GM23248 (cell line): ENCODE data around the gene YBX3. TPM values are rescaled to one million over a fixed set of nuclear protein-coding genes. Genes with fewer than 3 reads are reported as not detected.

ENCODE experiments used
- DNase-seq: peaks from one replicate; pipeline ENCODE4 v3.0.0-alpha.2; 2015
- H2AFZ ChIP-seq: fragments of 200-600 bp; sonication (generic); 2 replicates; pipeline ENCODE4 v1.6.1; 2016; ENCODE audit warnings: antibody characterized with exemption
- H3F3A ChIP-seq: fragments of 200-600 bp; sonication (generic); 2 replicates; pipeline ENCODE4 v1.6.1; 2016; ENCODE audit warnings: mild to moderate bottlenecking, antibody characterized with exemption, mixed run types; ENCODE audit not compliant: insufficient read depth
- H3K27ac ChIP-seq: fragments of 200-600 bp; sonication (generic); 2 replicates; pipeline ENCODE4 v1.5.1; 2016; ENCODE audit warnings: mild to moderate bottlenecking
- H3K27me3 ChIP-seq: fragments of 200-600 bp; sonication (generic); replicated peaks from 2 replicates; pipeline ENCODE4 v1.6.1; 2016; ENCODE audit warnings: mild to moderate bottlenecking; ENCODE audit not compliant: insufficient read depth
- H3K36me3 ChIP-seq: fragments of 200-600 bp; sonication (generic); 2 replicates; pipeline ENCODE4 v1.6.1; 2016; ENCODE audit warnings: low read depth, mild to moderate bottlenecking
- H3K4me1 ChIP-seq: fragments of 200-600 bp; sonication (generic); 2 replicates; pipeline ENCODE4 v1.6.1; 2016; ENCODE audit warnings: mild to moderate bottlenecking; ENCODE audit not compliant: insufficient read depth
- H3K4me2 ChIP-seq: fragments of 200-600 bp; sonication (generic); one replicate; pipeline ENCODE4 v1.6.1; 2016; ENCODE audit warnings: mild to moderate bottlenecking; ENCODE audit not compliant: unreplicated experiment
- H3K4me3 ChIP-seq: fragments of 200-600 bp; sonication (generic); 2 replicates; pipeline ENCODE4 v1.5.1; 2016; ENCODE audit warnings: mild to moderate bottlenecking
- H3K79me2 ChIP-seq: fragments of 200-600 bp; sonication (generic); 2 replicates; pipeline ENCODE4 v1.6.1; 2016; ENCODE audit warnings: mild to moderate bottlenecking; ENCODE audit not compliant: insufficient read depth
- H3K9ac ChIP-seq: fragments of 200-600 bp; sonication (generic); 2 replicates; pipeline ENCODE4 v1.6.1; 2016; ENCODE audit warnings: mild to moderate bottlenecking
- H3K9me2 ChIP-seq: fragments of 200-600 bp; sonication (generic); 2 replicates; pipeline ENCODE4 v1.6.1; 2016; ENCODE audit warnings: mixed run types, mild to moderate bottlenecking, moderate library complexity; ENCODE audit not compliant: insufficient read depth
- H3K9me3 ChIP-seq: fragments of 200-600 bp; sonication (generic); one replicate; pipeline ENCODE4 v1.6.1; 2017; ENCODE audit warnings: low read depth
- H4K20me1 ChIP-seq: fragments of 200-600 bp; sonication (generic); 2 replicates; pipeline ENCODE4 v1.6.0; 2016; ENCODE audit not compliant: insufficient read depth
- EZH2 ChIP-seq: fragments of 200-600 bp; sonication (generic); IDR thresholded peaks from 2 replicates; pipeline ENCODE4 v1.6.1; 2018; ENCODE audit warnings: antibody characterized with exemption, mild to moderate bottlenecking; ENCODE audit not compliant: insufficient read depth, poor library complexity, severe bottlenecking
- EZH2phosphoT487 ChIP-seq: fragments of 200-600 bp; sonication (generic); IDR thresholded peaks from 2 replicates; pipeline ENCODE4 v1.6.1; 2018; ENCODE audit warnings: antibody characterized with exemption, moderate library complexity, mild to moderate bottlenecking, low read depth; ENCODE audit not compliant: insufficient read depth
- WGBS, 2 experiments: methylation state at CpG; one replicate each; pipeline ENCODE4 v1.1.6; 2015 to 2017; ENCODE audit warnings: low lambda C conversion rate in 2 of 2, low coverage in 1 of 2; ENCODE audit errors: missing lambda C conversion rate in 2 of 2; 5-methylcytosine and 5-hydroxymethylcytosine counted together
- in situ Hi-C: fragments of 300-500 bp; cut with MboI; formaldehyde crosslinking; loops from 2 replicates; pipeline ENCODE4 v1.15.0; 2020
- polyA plus RNA-seq: library from polyadenylated mRNA; unstranded; fragments of >200 nt; fragmentation: Nextera tagmentation; extraction: Ambion mirVana; gene quantifications from 2 replicates; pipeline ENCODE4 v1.2.1, GENCODE V29; 2016
- total RNA-seq: library from RNA; depleted of rRNA; stranded (reverse); fragments of >200 nt; shearing (Covaris generic); gene quantifications from 2 replicates; pipeline ENCODE4 v1.2.3, GENCODE V29; 2014

The YBX3 gene
- total and polyA plus RNA-seq, 2 experiments from 2014 or later: 108 to 215 TPM

GRCh38 chr12:10728091-10728490 lies 5.0 kb upstream of the YBX3 start:
- no peak overlapping the region for H3K9ac ChIP-seq
- H2AFZ ChIP-seq: no peak overlapping the region
- WGBS, 2 experiments: 24 to 26% methylated on average over 3 of the region's 3 CpGs
- no peaks in the 10 kb centered on the region for H3K9me3 ChIP-seq
- peaks cover 11% of the 10 kb centered on the region; the same call in 1 of the 2 replicates for H3K4me1 ChIP-seq
- H3K27me3 ChIP-seq: no peaks in the 10 kb centered on the region
- H3K36me3 ChIP-seq: no peaks in the 10 kb centered on the region
- H3K4me3 ChIP-seq: no peak overlapping the region
- TF ChIP-seq EZH2 (no peak), EZH2phosphoT487 (no peak)
- peaks cover 20% of the 10 kb centered on the region for H3K79me2 ChIP-seq
- H4K20me1 ChIP-seq: no peaks in the 10 kb centered on the region
- DNase-seq: no peak
- no peak overlapping the region for H3K4me2 ChIP-seq
- in situ Hi-C loops: no loop called here
- H3K9me2 ChIP-seq: no peaks in the 10 kb centered on the region
- no peak overlapping the region for H3K27ac ChIP-seq
- H3F3A ChIP-seq: 0 out of 2 replicates have a peak, but pooled peaks cover 6% of the 10 kb centered on the region

- no peak for DNase-seq
- Histone ChIP-seq H3K4me2 (no peak overlapping the region), H3K9ac (no peak overlapping the region), H3K4me1 (peaks cover 11% of the 10 kb centered on the region; the same call in 1 of the 2 replicates), H3K27me3 (no peaks in the 10 kb centered on the region), H2AFZ (no peak overlapping the region), H3K9me3 (no peaks in the 10 kb centered on the region), H3K4me3 (no peak overlapping the region), H3K79me2 (peaks cover 25% of the 10 kb centered on the region), H3K9me2 (no peaks in the 10 kb centered on the region), H3K36me3 (no peaks in the 10 kb centered on the region), H3K27ac (no peak overlapping the region), H3F3A (0 out of 2 replicates have a peak, but pooled peaks cover 6% of the 10 kb centered on the region), H4K20me1 (no peaks in the 10 kb centered on the region)
- in situ Hi-C loops: no loop called here
- no peak for TF ChIP-seq EZH2phosphoT487
- no peak for TF ChIP-seq EZH2
- WGBS, 2 experiments: 94 to 100% methylated on average over 1 of the region's 1 CpG
Observed at GRCh38 chr12:10726945-10727344, 3.8 kb upstream of the YBX3 start.

DNA sequence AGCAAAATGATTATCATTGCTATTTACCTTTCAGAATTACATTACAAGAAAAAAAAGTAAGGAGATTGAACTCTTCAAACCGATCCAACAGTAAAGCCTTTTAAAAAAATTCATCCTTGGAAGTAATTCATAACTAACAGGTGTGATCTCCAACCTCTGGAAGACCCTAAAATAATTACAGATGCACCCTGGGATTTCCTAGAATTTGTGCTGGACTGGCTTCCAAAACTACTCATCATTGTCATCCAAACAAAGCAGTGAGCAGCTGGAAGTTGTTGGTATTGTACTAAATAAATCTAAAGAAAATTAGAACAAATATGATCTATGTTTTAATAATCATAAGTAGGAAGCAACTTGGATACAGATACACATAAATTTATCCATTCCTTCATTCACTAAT lies 1.9 kb upstream of the YBX3 start:
- no peak overlapping the region for H3K4me2 ChIP-seq
- peaks cover 45% of the 10 kb centered on the region for H3K79me2 ChIP-seq
- no peaks in the 10 kb centered on the region for H3K9me3 ChIP-seq
- H3K9me2 ChIP-seq: no peaks in the 10 kb centered on the region
- H3K4me3 ChIP-seq: no peak overlapping the region
- WGBS, 2 experiments: 93 to 100% methylated on average over 1 of the region's 1 CpG
- H3K9ac ChIP-seq: no peak overlapping the region
- no peak overlapping the region for H2AFZ ChIP-seq
- peaks cover 23% of the 10 kb centered on the region for H3F3A ChIP-seq
- no peaks in the 10 kb centered on the region for H4K20me1 ChIP-seq
- in situ Hi-C loops: no loop called here
- TF ChIP-seq EZH2phosphoT487: no peak
- no peak for TF ChIP-seq EZH2
- DNase-seq: no peak
- no peaks in the 10 kb centered on the region for H3K27me3 ChIP-seq
- H3K36me3 ChIP-seq: no peaks in the 10 kb centered on the region
- H3K27ac ChIP-seq: no peak overlapping the region
- H3K4me1 ChIP-seq: peaks cover 26% of the 10 kb centered on the region

DNA sequence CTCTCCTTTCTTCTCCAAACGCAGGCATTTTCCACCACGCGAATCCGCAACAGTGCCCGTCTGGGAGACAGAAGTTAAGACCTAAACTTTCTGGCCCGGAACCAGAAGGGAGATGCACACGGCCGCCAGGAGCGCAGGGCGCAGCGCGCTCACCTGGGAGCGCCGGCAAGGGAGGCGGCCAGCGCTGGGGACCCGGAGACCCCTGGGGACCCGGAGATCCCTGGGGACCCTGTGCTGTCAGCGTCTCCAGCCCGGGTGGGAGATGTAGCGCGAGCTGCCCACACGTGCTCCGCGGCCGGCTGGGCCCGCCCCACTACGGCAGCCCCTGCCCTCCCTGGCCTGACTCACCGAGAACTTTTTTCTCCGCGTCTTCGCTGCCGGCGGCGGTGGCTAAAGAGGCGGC lies 620 bp downstream of the YBX3 start:
- H4K20me1 ChIP-seq: no peaks in the 10 kb centered on the region
- H3K4me1 ChIP-seq: peaks cover 51% of the 10 kb centered on the region
- in situ Hi-C loops: no loop called here
- peak overlapping the region; percentile 4; the same call in 1 of the 2 replicates for H2AFZ ChIP-seq
- WGBS, 2 experiments: 0 to 1% methylated on average over 35 to 36 of the region's 36 CpGs
- H3K9ac ChIP-seq: peak overlapping the region; percentile 97
- peaks cover 70% of the 10 kb centered on the region for H3K79me2 ChIP-seq
- H3K9me2 ChIP-seq: no peaks in the 10 kb centered on the region
- no peaks in the 10 kb centered on the region for H3K36me3 ChIP-seq
- peak overlapping the region; percentile 98 for H3K27ac ChIP-seq
- H3K9me3 ChIP-seq: no peaks in the 10 kb centered on the region
- DNase-seq: peak; percentile 88
- H3K27me3 ChIP-seq: no peaks in the 10 kb centered on the region
- no peak for TF ChIP-seq EZH2phosphoT487
- TF ChIP-seq EZH2: no peak
- H3K4me3 ChIP-seq: peak overlapping the region; percentile 82
- H3K4me2 ChIP-seq: peak overlapping the region; percentile 98
- H3F3A ChIP-seq: peaks cover 48% of the 10 kb centered on the region
